ENCODE data around the gene FAM89A. TPM values are rescaled to one million over a fixed set of nuclear protein-coding genes. Genes with fewer than 3 reads are reported as not detected.

The FAM89A gene
- total and polyA plus RNA-seq, 9 of the 15 experiments (the other 6 are each of a cell fraction or from before 2014, with no cell fraction given), result 8.7 to 66.2 (median 43.3) TPM

GRCh38 chr1:231049121-231049979 lies 9.3 kb upstream of the FAM89A start (continued):
- TF ChIP-seq CREB5 (CRISPR knock-in tag; IDR thresholded peaks at IDR 0.05) (no peak), NFIC (IDR thresholded peaks at IDR 0.05) (no peak), ID3 (CRISPR knock-in tag; IDR thresholded peaks at IDR 0.05) (0 out of 2 replicates have a peak, but pooled peaks have one; percentile 38), ID3 (tag; IDR thresholded peaks at IDR 0.05) (peak; percentile 98), TCFL5 (CRISPR knock-in tag; conservative IDR thresholded peaks at IDR 0.05) (peak; percentile 80; the same call in 1 of the 2 replicates), HMBOX1 (IDR thresholded peaks at IDR 0.05) (peak; percentile 86), RBFOX2 (IDR thresholded peaks at IDR 0.05; ENCODE audit: low read depth, low read length) (peak; percentile 61), NFRKB (IDR thresholded peaks at IDR 0.05; ENCODE audit: low read depth) (peak; percentile 86), ZNF133 (CRISPR knock-in tag; IDR thresholded peaks at IDR 0.05) (0 out of 2 replicates have a peak, but pooled peaks have one; percentile 72), UBTF (IDR thresholded peaks at IDR 0.05; ENCODE audit: borderline replicate concordance in 1 of 2, low read depth in 2 of 2, low read length in 2 of 2) (0 out of 4 replicates have a peak, but pooled peaks of 1 of the 2 experiments have one; percentile 16), ZBTB12 (CRISPR knock-in tag; IDR thresholded peaks at IDR 0.05) (peak; percentile 73), LEF1 (IDR thresholded peaks at IDR 0.05) (peak; percentile 82), MCM7 (IDR thresholded peaks at IDR 0.05) (no peak), MTA1 (IDR thresholded peaks at IDR 0.05; ENCODE audit: borderline replicate concordance) (peak; percentile 84), POLR2A (conservative IDR thresholded peaks at IDR 0.05) (no peak), FOXP4 (CRISPR knock-in tag; IDR thresholded peaks at IDR 0.05; ENCODE audit: borderline replicate concordance) (0 out of 2 replicates have a peak, but pooled peaks have one; percentile 42), ZNF384 (IDR thresholded peaks at IDR 0.05; ENCODE audit: low read depth, low read length) (no peak; the same call in 1 of the 2 replicates), SMARCA5 (IDR thresholded peaks at IDR 0.05) (no peak)

All from K562 (cell line).